ENCODE results near the gene FGF12.

Gene FGF12

DNA sequence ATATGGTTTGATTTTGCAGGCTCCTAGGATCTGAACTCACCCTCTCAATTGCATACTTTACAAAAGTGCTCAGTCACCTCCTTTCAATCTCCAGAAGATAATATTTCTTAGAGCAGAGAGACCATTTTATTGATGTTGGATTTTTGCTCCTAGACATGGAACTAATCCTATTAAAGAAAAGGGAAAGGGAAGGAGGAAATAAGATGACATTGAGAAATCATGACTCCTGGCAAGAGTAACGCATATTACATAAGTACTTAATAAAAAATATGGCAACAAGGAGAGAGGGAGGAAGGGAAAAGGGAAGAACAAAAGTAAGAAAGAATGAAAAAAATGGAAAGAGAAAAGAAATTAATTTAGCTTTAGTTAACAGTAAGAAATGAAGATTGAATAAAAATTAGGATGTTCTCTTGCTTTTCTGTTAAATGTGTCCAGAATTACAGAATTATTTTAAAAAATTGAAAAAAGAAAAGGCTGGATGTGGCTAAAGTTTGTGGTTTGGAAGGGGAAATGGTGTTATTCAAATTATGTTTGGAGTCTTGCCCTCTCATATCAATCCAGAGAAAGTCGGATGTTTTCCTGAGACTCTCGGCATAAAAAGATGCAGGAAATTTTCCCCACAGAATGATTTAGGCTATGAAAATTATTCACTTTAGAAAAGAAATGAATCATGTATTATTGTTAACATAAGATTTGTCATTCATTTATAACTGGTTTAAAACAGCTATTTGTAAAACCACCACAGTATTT lies 474.0 kb downstream of the FGF12 start:
- DNase-seq = no peak

DNA sequence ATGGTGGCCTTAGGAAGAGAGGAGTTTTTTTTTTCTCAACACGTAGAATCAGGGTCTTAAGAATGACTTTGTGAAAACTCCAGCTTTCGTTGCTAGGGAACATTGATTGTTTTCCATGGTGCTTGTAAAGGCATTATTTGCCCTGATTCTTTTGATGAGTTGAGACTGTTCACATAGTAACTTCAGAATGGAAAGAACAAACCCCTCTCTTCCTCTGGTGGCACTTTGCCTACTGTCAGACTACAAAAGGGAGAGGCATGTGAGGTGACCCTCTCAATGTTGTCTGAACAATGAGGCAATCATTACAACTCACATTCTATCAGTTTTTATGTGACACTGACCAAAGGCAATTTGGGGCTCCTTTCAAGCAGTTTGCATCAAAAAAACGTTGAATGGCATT lies 477.8 kb downstream of the FGF12 start:
- no peak for DNase-seq

DNA sequence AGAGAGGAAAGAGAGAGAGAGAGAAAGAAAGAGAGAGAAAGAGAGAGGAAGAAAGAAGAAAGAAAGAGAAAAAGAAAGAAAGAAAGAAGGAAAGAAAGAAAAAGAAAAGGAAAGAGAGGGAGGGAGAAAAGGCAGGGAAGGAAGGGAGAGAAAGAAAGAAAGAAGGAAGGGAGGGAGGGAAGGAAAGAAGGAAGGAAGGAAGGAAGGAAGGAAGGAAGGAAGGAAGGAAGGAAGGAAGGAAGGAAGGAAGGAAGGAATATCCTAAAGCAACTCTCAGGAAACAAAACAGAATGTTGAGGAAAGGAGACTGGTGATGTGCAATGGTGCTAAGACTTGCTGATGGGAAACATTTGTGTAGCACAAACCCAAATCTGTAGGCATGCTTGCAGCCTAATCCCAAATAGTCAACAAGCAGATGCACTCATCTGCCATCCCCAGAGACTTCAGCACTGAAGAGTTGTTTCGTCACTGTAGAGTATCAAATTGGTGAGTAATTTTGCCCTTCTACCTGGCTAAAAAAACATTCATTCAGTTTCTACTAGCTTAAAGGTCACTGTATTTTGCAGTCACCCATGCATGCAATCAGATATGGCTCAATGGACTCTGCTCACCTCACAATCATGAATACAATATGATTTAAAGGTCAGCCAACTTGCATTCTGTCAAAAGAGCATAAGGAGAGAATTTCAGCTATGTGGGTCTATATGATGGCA lies 480.3 kb downstream of the FGF12 start:
- DNase-seq = no peak

DNA sequence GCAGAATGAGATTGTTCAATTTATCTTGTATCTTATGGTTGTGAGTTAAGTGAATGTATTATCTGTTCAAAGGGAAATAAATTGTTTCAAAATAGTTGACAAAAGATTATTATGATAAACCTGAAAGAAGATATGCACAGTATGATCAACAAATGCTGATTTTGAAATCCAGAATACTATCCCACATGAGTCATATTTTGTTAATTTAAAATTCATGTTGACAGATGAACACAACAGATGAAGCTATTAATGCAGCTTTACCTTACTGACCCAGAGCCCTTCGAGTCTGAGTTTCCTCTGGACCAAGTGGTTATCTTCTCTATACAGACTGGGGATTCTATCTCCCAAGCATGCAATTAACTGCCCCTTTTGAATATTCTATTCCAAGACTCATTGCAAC lies 482.8 kb downstream of the FGF12 start:
- no peak for DNase-seq

DNA sequence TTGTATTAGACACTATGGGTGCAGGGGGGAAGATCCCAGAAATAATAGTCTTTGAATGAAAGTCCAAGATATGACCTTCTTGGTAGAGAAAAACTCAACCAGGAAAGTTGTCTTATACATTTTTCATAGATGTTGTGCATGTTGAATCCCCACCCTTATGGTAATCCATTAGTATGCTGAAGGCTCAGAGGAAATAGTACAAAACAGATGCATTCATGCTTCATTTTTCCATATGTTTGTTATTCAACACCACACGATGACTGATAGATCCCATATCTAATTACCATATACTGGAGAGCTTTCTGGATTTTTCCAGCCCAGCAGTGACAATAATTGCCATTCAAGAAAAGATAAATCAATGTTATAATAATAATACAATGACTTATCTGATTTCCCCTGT lies 487.4 kb downstream of the FGF12 start:
- DNase-seq = no peak

DNA sequence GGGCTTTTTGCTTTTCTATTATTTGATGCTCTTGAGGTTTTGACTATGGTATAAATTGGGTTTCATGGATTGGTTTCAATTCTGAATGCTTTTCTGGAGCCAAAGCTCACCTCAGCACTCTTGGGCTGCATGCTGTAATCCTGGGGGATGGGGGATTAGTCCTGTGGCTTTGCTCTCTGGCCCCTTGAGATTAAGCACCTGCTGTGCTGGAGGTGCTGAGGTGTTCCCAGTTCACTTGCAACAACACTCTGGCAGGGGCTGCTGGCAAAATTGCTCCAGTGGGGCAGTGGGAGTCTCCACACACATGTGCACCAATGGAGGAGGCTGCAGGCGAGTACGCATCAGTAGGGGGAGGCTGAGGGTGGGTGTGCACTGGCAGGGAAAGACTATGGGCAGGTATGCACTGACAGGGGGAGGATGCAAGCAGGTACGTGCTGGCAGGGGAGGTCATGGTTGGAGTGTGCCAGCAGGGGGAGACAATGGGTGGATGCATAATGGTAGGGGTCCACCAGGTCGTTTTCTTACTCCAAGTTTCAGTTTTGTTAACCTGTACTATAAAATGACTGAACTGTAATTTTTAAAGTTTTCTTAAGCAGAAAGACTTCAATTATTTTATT lies 489.2 kb downstream of the FGF12 start:
- DNase-seq = no peak

DNA sequence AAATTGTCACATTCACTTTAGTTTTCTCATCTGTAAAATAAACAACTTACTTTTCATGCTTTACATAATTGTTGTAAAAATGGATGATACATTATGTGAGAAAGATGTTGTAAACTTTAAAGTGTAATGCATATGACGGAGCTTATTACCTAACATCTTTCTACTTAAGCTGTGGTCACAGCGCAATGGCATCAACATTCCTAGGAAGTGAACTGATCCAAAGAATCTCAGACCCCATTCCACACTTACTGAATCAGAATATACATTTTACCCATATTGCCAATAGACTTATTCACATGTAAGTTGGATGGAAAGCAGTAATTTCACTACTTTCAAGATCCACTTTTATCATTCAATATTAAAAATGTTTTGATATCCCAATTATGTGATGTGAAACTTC lies 497.5 kb downstream of the FGF12 start:
- DNase-seq = no peak

DNA sequence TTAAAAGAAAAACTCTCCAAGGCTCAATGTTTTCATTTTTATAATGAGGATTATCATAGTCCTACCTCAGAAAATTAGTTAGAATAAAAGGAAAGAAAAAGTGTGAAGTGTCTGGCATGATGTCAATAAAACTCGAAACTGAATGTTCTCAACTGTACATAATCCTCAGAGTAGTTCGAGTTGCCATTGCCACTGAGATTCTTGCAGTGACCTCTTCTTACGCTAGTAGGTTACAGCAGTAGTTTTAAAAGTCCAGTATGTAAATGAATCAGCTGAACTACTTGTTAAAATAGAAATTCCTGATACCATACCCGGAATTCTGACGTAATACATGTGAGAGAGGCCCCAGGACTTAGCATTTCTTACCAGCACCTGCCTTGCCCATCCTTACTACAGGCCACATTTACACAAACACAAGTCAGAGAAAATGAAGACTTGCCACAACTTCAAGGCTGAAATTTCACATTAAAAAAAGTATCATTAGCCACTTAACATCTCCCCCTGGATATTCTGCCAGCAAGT lies 502.6 kb downstream of the FGF12 start:
- DNase-seq = no peak

DNA sequence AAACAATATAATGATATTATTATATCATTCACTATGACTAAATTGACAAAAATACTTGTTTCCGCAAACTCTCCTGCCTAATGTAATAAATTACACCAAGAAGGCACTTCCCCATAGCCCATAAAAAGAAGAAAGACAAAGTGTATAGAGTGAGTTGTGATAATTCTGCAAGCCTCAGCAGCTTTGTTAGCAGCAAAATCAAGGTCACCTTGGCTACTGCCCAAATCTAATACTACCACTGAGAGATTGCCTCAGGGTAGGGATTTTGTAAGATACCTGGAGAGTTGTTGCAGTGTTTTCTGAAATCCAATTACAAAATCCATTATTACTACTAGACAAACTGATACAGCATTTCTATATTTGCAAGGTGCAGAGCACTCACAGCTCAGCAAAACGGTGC lies 503.5 kb downstream of the FGF12 start:
- DNase-seq = no peak

DNA sequence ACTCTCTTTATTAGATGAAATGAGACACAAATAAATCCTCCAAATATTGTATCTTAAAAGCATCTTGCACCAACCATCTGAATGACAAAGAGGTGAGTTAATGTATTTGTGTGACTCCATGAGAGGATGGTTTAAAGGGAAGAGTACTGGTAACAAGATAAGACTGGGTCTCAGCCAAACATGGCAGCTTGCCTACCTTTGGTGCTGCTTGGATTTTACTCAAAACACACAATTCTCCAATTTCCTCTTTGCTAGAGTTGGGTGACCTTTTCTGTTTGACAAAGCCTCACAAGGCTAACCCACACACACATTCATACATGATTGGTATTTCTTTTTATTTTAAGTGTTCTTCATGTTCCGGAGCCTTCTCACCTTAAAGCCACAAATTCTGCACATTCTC lies 506.4 kb downstream of the FGF12 start:
- DNase-seq = no peak

DNA sequence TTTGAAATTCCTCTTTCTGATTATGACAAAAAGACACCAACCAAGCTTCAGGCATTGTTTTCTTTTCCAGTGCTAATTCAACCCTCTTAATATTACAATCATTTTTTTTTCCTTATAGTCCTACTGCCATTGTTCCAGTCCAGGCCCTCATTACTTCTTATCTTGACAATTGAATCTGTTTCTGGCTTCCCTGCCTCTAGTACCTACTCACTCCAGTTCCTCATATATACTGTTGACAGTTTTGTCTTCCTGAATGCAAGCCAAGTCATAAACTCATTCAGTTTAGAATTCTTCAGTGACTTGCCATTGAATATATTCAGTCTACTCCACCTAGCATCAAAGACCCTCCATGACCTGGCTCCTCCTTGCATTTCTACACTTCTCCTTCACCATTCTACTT lies 507.4 kb downstream of the FGF12 start:
- DNase-seq = no peak

DNA sequence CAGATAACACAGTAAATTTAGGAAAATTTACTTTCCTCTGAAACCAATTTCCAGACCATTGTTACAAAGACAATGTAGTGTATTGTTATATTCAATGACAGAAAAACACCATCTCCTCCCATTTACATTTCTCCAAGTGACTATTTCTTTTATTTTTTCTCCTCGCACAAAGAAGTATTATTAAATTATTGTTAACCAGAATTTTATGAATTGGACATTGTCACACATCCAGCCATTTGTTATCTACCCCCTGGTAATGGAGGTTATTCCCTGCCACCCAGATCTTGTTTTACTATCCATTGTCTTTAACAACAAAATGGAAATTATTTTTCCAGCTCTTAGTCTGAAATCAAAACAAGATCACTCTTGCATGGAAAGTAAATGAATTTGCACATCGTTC lies 511.3 kb downstream of the FGF12 start:
- DNase-seq = no peak

DNA sequence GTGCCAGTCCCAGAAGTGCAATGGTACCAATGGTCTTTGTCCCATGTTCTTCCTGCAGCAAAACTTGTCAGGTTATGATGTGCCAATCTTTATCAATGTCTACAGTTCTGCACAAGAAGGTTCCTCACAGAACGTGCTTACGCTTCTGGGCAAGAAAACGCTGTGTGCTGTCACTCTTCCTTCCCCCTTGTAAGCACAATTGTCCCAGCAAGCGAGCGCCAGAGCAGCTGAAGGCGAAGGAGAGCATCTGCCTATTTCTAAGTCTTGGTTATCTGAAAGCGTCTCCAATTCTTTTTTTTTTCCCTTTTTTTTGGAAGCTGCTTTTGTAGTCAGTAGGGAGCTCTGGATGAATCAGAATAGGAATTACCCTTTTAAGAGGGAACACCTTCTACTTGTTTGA lies 514.4 kb downstream of the FGF12 start:
- no peak for DNase-seq

DNA sequence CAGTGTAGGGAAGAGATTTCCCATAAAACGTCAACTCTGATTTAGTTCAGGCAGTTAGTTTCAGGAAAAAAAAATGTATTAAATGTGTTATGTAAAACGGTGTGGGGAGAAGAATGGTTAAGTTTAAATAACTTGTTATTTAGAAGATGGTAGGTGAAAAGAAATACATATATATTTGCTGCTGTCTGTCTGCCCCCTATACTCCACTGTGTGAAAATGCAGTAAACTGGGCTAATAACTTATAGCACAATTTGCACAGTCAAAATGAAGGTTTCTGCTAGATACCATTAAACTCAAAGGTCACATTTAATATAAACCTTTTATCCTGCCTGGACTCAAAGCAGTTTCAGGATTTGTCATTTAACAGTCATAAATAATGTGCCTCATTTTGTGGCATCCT lies 515.0 kb downstream of the FGF12 start:
- no peak for DNase-seq

DNA sequence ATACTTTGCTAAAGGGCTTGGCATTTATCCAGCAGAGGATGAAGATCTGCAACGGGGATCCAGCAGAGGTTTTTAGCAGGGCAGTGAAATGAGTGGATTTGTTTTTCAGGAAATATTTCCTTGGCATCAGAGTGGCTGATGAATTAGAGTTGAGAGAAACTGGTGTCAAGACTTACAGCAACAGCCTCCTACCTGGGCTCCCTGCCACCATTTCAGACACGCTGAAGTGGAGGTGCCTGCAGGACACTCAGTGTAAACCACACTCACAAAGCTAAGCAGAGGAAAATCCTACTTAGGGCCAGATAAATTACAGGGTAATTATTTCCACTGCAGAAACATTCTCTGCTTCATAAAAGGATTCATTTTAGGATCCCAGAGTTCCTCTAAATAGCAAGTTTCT lies 519.7 kb downstream of the FGF12 start:
- DNase-seq = no peak

DNA sequence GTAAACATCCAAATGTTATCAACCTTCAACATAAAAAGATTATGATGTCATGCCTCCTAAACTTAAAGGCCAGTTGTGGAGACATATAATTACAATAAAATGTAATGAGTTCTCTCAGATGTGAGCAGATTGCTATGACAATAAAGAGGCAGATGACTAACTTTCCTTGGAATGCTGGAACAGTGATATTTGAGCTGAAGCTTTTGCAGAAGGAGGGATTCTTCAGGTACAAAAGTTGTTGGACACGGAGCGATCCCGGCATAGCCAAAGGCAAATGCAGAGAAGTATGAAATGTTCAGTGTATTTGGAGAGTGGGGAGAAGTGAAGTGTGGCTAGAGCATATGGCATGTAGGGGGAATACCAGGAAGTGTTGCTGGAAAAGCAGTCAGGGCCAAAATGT lies 520.1 kb downstream of the FGF12 start:
- no peak for DNase-seq

DNA sequence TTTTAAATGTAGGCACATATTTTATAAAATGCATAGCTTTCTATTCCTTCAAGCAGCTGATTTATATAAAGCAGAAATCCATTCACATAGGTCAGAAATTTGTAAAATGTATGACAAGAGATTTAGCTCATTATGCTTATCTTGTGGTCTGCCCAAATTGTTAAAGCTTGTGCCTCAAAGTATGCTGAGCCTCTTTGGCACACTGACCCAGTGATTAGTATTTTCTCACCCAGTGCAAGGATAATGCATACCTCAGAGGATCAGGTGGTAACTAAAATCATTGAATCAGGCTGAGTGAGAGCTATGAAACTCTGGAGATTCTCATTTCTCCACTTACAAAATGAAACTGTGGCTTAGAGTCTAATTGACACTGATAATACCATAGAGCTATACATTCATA lies 533.3 kb downstream of the FGF12 start:
- DNase-seq = no peak

DNA sequence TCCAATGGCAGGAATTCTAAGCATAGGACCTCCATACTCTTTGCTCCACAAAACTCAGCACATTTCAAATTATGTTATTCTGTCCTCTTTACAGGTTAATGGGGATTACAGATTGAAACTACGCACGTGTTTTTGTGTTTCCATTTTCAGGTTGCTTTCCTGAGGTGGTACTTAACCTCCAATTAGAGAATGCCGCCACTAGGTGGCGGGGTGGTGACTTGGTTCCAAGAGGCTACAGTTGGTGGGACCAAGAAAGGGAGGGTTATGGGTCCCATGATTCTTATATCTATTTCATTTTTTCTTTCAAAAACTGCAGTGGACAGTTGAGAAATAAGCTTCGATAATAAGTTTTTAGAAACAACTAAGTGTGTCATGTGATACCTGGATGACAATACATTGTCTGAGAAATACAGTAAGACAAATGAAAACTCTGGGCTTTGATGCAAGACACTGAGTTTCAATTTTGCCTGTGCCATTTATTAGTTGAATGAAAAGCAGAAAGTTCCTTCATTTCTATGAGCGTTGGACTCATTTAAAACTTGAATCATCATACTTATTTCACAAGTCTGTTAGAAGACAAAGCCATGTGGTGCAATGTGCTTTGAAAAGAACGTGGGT lies 539.0 kb downstream of the FGF12 start:
- DNase-seq = peak; percentile 38

DNA sequence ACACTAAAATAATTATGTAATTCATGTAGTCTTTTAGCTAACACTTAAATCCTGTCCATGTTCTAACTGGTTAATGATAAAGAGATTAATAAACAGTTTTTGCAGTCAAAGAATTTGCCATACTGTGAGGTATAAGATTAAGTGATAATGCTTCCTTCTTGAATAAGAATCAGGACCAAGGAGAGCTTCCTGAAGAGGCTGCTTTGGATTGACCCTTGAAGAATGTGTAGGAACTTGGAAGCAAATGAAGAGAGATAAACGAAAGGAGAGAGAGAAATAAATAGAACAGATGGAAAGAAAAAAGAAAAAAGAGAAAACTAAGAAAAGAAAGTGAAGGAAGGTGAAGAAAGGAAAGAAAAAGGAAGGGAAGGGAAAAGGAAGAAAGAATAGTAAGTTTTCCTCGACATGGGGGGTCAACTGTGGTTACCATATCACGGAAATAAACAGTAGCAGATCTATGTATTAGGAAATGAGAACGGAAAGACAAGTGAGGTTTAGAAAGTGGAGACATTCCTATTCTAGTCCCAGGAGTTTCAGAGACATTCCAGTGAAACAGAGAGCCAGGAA lies 539.8 kb downstream of the FGF12 start:
- no peak for DNase-seq

DNA sequence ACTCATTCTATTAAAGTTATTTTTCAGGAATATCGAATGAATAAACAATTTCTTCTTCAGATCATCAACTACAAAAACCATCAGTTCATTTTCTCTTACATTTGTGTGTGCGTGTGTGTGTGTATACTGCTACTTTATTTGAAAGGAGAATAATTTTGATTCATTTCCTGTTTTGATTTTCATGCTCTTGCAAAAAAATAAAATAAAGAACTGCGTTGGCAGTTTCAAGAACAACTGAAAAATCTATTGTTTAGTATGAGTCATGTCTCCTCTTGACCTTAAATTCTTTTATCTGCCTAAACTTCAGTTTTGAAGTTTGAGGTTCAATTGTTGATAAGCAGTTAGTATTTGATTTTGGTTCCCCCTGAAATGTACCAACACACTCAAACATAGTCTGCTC lies 540.8 kb downstream of the FGF12 start:
- no peak for DNase-seq

DNA sequence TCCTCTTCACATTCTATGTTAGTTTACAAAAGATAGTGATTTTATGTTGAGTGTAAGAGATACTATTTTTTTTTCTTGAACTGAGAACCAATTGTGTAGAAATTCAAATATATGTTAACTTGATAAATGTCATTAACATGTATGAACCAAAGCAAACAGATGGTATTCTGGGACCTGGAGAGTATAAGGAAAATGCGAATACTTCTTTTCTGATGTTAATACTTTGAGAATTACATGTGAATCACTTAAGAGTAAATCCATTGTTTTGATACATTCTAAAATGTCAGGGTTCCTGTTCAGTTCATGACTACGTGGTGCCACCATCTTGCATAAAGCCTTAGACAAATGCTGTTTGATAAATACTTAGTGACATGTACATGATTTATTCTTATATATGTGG lies 541.3 kb downstream of the FGF12 start:
- DNase-seq = no peak

DNA sequence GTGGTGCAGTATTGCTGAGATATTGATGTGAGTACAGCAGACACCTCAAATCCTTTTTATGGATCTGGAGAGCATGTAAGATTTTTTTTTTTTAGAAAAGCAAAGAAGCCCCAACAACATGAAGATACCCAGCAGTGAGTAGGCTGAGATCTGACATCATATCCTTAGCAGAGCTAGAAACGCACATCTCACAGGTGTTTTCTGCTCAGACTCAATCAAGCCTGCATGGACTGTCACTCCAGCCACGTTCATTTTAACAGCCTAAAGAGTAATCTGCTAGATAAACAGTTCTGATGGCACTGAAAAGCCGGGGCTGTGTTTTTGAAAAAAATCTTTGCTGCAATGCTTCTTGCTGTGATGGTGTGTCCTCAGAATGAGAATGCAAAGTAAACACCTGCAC lies 544.2 kb downstream of the FGF12 start:
- DNase-seq = no peak

DNA sequence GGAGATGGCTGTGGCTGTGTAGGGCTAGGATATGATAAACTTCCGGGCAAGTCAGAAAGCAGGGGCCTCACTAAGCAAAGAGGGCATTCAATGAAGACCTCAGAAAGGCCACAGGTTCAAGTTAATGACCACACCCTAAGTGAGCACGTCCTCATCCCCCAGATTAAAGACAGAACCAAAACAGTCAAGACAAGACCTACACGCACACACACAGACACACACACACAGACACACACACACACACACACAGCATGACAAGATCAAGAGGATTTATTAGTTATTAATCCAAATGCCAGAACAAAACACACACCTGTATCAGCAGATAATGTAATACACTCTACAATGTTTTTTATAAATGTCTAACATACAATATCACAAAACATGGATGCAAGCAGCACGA lies 546.2 kb downstream of the FGF12 start:
- DNase-seq = no peak

Data from NCI-H226 (cell line).